GM12875 (cell line): Measurements from ENCODE around the gene SAMD14.

Experiments
- H3K4me3 ChIP-seq: one replicate; pipeline ENCODE4 v1.5.1; 2011; ENCODE audit warnings: low read depth, low read length, control low read depth
- TF ChIP-seq, protein P1 (sequence below): IDR thresholded peaks from 2 replicates; pipeline ENCODE4 v1.5.1; 2011; ENCODE audit warnings: low read depth, mild to moderate bottlenecking, control low read depth, inconsistent platforms, low read length, moderate library complexity, borderline replicate concordance; ENCODE audit not compliant: insufficient read depth

The SAMD14 gene

DNA sequence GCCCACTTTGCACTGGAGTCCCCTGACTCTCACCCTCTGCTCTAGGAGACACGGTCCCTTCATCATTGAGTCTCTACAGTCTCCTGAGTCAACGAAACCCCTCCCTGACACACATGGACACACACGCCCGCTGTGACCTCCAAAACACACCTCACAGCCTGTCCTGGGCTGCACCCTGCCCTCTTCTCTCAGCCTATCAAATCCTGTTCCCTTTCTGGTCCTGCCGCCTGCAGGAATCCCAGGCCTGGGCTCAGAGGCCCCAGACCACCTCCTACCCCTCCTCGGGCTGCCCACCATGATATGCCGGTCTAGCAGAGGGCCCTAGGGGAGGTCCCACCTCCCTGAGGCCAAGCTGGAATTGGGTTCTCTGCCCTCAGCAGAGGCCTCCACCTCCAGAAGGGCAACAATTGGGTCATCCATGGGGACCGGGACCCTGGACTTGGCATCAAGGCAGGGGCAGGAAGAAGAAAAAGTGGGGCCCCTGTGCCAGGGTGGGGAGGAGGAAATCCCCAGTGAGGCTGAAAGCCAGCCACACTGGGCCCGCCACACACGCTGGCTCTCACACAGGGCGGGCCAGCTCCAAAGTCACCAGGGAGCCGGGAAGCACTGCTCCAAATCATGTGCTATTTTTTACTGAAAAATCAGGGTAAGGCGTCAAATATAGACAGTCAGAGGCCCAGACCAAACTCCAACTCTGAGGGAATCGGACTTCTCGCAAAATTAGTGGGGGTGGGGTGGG lies 17.1 kb upstream of the SAMD14 start:
- TF ChIP-seq, protein P1, sequence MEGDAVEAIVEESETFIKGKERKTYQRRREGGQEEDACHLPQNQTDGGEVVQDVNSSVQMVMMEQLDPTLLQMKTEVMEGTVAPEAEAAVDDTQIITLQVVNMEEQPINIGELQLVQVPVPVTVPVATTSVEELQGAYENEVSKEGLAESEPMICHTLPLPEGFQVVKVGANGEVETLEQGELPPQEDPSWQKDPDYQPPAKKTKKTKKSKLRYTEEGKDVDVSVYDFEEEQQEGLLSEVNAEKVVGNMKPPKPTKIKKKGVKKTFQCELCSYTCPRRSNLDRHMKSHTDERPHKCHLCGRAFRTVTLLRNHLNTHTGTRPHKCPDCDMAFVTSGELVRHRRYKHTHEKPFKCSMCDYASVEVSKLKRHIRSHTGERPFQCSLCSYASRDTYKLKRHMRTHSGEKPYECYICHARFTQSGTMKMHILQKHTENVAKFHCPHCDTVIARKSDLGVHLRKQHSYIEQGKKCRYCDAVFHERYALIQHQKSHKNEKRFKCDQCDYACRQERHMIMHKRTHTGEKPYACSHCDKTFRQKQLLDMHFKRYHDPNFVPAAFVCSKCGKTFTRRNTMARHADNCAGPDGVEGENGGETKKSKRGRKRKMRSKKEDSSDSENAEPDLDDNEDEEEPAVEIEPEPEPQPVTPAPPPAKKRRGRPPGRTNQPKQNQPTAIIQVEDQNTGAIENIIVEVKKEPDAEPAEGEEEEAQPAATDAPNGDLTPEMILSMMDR, result no peak
- H3K4me3 ChIP-seq, result peak overlapping the region; percentile 85

DNA sequence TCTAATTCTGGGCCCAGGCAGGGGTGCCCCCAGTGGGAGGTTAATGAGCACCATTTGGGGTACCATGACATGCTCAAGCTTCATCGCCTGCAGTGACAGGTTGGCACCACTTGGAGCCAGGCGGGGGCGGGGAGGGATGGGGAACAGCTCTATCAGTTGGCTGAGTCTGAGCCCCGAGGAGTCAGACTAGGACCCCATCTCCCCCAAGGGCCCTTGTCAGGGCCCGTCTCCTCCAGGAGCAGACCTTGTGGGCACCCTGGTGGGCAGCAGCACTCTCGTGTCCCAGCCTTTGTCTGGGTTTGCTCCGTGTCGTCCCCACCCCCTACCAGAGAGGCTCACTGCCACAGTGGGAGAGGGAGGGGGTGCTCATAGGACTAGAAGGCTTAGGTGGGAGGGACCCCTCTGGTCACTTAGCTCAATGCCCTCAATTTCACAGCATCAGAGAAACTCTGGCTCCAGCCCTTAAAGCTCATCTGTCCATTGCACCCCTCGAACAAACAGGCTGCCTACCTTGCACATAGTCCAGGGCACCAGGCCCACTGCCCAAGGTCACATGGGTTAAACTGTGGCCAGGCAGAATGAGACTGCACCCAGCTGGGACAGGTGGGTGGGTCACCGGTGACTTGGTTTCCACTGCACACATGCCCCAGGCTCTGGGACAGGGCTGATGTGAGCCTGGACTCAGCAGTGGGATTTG lies 16.4 kb upstream of the SAMD14 start:
- H3K4me3 ChIP-seq, result peak overlapping the region; percentile 85
- TF ChIP-seq, protein P1, result peak; percentile 25; the same call in 1 of the 2 replicates

DNA sequence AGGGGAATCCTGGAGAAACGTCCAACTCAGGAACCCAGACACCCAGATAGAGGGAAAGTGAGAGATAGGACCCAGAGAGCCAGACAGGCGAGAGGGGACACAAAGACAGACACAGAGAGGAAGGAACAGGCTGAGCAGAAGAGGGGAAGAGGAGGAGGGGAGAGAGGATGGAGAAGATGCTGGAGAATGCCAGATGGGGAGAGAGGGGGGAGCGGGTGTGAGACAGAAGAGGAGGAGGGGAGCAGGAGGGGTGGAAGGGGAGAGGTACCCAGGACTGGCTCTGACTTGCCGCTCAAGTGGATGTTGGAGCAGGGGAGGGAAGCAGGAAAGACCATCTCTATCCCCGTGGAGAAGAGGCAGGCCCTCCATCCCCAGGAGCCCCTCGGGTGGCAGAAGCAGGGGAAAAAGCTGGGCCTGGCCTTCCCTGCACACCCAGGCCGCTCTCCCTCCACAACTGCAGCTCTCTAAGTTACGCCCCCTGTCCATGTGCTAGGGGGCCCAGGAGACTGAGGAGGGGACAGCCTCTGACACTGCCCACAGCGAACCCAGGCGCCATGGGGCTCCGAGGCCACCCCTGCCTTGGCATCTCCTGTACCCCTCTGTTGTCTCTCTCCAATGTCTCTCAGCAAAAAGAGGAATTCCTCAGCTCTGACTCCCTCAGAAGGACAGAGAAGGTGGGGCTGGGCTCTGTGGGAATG lies 15.7 kb upstream of the SAMD14 start:
- H3K4me3 ChIP-seq, result no peak overlapping the region
- TF ChIP-seq, protein P1, result no peak

DNA sequence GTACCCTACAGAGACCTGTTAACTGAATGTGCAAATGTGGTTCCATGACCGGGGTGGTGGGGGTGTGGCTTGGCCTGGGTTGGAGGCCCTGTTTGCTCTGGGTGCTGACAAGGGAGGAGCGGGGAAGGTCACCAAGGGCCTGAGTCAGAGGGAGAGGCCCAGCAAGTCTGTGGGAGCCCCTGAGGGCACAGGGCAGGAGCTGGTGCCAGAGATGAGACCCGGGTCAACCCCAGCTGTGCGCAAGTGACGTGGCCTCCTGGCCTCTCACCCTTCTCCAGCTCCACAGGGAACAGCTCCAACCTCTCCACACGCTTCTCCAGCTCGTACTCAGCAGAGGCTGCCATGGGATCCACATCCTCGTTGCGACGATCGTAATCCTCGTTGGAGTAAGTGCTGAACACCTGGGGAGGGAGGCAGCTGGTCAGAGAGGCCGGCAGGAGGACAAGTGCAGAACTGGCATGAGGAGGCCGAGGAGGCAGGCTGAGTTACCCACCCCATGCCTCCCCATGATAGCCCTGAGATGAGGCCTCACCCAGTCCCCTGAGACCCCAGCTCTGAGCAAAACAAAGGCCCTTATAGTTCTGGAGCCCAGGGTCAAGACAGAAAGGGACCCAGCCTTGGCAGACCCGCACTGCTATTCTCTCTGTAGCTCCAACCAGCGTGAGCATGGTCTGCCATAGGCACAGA lies 15.0 kb upstream of the SAMD14 start:
- TF ChIP-seq, protein P1, result no peak
- no peak overlapping the region for H3K4me3 ChIP-seq

DNA sequence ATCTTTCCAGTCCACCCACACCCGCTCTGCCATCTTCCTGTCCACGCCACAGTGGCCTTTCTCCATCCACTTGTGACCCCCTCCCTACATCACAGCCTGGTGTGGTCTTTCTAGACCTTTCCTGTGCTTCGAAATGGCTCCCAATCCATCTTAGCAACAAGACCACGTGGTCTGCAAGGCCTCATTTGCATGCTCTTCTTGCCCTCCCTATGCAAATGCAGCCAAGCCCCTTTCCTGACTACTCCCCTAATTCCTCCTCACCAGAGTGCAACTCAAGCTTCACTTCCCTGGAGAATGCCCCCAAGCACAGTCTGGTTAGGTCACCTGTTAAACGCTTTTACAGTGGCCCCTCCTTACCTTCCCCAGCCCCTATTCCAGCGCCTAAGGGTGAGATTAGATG lies 14.4 kb upstream of the SAMD14 start:
- H3K4me3 ChIP-seq, result no peak overlapping the region
- TF ChIP-seq, protein P1, result no peak

DNA sequence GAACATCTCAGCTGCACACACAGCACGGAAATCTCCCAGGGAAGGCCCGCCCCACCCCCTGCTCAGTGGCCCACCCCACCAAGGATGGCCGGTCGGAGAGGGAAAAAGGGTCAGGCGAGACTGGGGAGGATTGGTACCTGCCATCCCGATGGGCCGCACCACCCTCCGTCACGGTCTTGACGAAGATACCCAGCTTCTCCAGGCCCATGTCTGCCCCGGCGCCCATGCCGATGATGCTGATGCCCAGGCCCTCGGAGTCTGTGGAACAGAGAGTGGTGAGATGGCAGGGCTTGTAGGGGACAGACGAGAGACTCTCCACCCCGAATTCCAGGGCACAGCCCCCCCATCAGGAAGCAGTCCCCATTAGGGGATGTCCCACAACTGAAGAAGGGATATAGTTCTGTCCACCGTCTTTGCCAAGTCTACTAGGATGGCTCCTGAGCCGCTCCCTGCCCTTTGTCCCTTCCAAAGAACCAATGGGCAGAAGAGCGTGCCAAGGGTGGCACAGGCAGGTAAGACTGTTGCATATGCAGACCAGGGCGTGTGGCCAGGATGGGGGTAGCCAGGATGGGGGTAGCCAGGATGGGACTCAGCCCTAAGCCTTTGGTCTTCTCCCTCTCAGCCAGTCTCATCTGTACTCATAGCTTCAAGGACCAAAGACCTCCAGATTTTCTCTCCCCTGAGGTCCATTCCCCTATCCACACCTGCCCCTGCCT lies 13.7 kb upstream of the SAMD14 start:
- no peak overlapping the region for H3K4me3 ChIP-seq
- TF ChIP-seq, protein P1, result no peak
